ENCODE results near the gene PLCD3.

The PLCD3 gene

GRCh38 chr17:45149669-45150664 is 17.7 kb upstream of the PLCD3 start:
- no peak for DNase-seq (ENCODE audit: low read depth)

DNA sequence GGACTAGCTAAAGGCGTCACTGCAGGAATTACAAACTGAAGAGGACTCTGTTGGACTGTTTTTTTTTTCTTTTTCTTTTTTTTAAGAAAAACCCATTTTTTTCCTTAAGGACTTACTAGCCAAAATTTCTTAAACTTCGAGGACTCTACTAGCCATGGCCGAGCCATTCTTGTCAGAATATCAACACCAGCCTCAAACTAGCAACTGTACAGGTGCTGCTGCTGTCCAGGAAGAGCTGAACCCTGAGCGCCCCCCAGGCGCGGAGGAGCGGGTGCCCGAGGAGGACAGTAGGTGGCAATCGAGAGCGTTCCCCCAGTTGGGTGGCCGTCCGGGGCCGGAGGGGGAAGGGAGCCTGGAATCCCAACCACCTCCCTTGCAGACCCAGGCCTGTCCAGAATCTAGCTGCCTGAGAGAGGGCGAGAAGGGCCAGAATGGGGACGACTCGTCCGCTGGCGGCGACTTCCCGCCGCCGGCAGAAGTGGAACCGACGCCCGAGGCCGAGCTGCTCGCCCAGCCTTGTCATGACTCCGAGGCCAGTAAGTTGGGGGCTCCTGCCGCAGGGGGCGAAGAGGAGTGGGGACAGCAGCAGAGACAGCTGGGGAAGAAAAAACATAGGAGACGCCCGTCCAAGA is 16.8 kb upstream of the PLCD3 start:
- no peak for DNase-seq (ENCODE audit: low read depth)

DNA sequence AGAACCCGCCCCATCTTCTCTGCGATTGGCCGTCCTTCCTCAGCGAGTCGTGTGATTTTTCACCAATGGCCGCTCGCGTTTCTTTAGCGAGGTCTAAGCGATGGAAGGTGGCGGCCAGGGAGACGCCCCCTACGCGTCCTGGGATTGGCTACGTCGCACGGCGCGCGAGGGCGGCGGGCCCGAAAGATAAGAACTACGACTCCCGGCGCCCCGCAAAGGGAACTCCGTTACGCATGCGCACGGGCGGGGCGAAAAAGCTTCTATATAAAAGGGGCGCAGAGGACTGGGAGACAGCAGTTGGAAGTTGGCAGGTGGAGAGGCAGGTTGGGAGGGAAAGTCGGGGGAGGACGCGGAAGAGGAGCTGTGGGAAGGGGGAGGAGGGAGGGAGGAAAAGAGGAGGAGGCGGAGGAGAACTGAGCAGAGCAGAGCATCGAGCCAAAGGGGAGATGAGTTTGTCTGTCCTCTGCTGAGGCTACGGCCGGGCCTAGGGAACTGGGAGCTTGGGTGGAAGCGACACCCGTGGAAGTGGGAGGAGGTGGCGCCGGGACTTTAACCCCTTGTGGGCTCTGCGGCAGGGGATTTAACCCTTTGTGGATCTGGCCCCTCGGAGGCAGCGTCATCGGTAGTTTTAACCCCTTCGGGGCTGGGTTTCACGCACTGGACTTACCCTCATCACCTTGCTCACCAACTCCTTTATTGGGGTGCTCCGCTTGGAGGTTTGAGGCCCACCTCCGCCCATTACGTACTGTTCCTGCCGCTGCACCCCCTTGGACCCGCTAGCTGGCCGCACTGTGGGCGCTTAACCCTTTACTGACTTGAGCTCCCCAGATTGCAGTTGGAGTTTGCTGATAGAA is 16.1 kb upstream of the PLCD3 start, which contains the start of gene HEXIM1:
TSS of gene HEXIM1 (plus strand) at position 293 of the 854 bp plus-strand sequence. CDS start 716 bp downstream, outside the sequence.
- peak; percentile 97 for DNase-seq (ENCODE audit: low read depth)

GRCh38 chr17:45147581-45148182 is 15.4 kb upstream of the PLCD3 start:
- no peak for DNase-seq (ENCODE audit: low read depth)

DNA sequence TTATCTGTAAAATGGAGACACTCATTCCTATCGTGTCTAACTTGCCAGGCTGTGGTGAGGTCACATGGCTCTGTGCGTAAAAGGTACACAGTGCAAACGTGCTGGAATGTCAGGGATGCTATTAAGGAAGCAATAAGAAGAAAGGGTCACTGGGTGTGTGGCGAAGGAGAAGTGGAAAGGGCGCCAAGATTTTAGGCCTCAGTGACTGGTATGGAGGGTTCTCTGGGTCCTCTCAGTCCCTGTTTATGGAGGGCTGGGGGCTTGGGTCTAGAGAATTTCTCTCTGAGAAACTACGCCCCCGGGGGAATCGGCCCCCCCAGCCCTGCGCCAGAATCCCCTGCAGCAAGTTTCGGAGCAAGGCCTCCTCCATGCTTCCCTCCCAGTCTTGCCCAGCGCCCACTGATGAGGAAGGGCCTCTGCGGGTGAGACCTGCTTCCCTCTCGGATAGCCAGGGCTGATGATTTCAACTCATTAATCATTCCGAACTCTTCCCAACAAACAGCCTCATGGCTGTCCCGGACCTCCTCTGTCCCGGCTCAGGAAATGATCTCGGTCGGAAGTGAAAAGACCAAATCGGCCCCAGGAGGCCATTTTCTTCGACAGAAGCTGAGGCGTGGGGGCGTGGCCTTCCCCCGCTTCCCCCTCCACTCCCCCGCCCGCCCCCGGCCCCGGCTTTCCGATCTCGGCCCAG is 14.7 kb upstream of the PLCD3 start:
- no peak for DNase-seq (ENCODE audit: low read depth)

DNA sequence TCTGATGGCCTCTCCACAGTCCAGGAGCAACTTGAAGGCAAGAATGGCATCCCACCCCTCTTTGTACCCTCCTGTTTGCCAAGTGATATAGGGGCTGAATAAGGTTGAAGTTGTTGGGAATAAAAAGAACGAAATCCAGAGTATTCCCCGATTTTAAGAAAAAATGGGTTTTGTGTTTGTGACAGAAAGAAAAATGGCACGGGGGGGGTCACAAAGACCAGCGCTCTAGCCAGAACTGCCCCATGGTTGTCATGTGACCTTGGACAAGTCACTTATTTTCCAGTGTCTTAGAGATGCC is 14.2 kb upstream of the PLCD3 start:
- DNase-seq (ENCODE audit: low read depth), result no peak

GRCh38 chr17:45146166-45146565 is 13.9 kb upstream of the PLCD3 start:
- no peak for DNase-seq (ENCODE audit: low read depth)

- DNase-seq (ENCODE audit: low read depth), result no peak
Measured at GRCh38 chr17:45145035-45145389, 12.7 kb upstream of the PLCD3 start.

- DNase-seq (ENCODE audit: low read depth), result no peak
Measured at GRCh38 chr17:45144199-45145034, 12.1 kb upstream of the PLCD3 start.

- DNase-seq (ENCODE audit: low read depth), result no peak
Measured at GRCh38 chr17:45143767-45144198, 11.5 kb upstream of the PLCD3 start.

DNA sequence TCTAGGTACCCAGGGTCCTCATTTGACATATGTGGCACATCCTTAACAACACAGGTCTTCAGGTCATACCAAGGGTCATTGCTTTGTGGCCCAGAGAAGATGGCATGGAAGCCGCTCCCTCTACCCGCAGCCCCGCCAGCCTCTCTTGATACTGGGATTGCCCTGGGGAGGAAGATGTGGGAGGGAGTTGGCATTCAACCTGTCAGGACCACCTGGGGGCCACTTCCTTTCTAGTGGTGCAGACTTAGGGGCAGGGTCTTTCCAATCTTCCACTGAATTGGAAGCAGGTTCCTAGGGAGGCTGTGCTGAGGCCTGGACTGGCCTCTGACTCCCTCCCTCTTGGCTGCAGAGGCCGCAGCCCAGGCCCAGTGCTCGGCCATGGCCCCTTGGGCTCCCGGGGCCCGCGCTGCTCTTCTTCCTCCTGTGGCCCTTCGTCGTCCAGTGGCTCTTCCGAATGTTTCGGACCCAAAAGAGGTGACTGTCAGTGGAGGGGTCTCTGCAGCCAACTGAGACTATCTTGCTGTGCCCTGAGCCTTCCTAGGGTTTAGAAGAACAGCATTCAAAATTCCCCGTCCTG is 10.9 kb upstream of the PLCD3 start:
- DNase-seq (ENCODE audit: low read depth), result no peak

GRCh38 chr17:45139533-45139920 is 7.2 kb upstream of the PLCD3 start:
- DNase-seq (ENCODE audit: low read depth), result no peak

GRCh38 chr17:45138911-45139532 is 6.7 kb upstream of the PLCD3 start:
- DNase-seq (ENCODE audit: low read depth), result no peak

GRCh38 chr17:45137561-45138305 is 5.4 kb upstream of the PLCD3 start:
- no peak for DNase-seq (ENCODE audit: low read depth)

DNA sequence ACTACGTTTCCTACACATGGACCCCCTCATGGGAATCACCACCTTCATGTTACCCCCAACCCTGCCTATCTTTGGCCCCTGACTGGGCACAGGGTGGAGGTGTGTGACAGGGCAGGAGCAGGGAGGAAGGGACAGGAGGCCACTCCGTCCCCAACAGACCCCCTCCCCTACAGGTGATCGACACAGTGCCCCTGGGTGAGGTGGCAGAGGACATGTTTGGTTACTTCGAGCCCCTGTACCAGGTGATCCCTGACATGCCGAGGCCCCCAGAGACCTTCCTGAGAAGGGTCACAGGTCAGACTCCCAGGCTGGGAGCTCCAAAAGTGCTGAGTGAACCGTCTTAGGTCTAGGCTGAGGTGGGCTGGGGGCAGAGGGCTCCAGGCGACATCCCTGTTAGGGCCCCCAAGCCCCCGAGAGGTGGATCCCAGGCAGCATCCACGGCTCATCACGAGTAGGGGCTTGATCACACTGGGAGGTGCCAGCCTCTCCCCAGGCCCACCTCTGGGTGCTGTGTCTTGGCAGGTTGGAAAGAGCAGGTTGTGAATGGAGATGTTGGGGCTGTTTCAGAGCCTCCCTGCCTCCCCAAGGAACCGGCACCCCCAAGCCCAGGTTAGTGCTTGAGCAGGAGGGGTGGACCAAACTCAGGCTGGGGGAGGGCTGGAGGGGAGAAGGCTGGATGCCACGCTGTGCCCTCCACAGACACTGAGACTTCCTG is 4.7 kb upstream of the PLCD3 start:
- DNase-seq (ENCODE audit: low read depth), result no peak

DNA sequence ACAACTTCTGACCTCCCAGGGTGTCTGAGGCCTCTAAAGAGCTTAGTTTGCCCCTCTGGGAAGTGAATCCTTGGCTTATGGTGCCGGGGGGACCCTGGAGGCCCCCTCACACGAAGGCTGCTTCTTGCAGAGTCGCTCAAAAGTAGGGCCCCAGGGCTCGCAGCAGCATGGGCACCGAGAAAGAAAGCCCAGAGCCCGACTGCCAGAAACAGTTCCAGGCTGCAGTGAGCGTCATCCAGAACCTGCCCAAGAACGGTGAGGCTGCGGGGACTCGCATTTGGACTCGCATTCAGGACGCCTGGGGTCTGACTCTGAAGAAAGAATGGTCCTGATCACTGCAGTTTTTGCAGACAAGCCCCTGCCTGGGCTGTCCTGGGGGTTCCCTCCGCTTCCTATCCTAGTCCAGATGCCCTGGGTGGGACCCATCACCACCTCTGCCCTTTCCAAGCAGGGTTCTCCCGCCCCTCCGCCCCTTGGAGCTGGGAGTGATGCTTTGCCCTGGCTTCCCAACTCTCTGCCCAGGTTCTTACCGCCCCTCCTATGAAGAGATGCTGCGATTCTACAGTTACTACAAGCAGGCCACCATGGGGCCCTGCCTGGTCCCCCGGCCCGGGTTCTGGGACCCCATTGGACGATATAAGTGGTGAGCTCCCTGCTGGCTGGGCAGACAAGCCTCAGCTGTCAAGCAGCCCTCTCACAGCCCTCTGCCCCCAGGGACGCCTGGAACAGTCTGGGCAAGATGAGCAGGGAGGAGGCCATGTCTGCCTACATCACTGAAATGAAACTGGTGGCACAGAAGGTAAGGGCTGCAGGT is 3.9 kb upstream of the PLCD3 start:
- DNase-seq (ENCODE audit: low read depth), result no peak

GRCh38 chr17:45135192-45135977 is 3.1 kb upstream of the PLCD3 start, which contains the start of gene ACBD4:
ACBD4 (plus strand) TSS chr17:45135687; CDS start chr17:45136145, 458 bp downstream.
- peak; percentile 85 for DNase-seq (ENCODE audit: low read depth)

All from non-pigmented ciliary epithelial cell (primary cell).